CD14-positive monocyte (primary cell): ENCODE measurements around the gene CTDP1. TPM values are rescaled to one million over a fixed set of nuclear protein-coding genes. Genes with fewer than 3 reads are reported as not detected.

Experiments used
- DNase-seq, 3 donors: peaks; one replicate each; pipeline ENCODE4 v3.0.0-alpha.2; 2011 to 2022
- H2AFZ ChIP-seq: 2 replicates; pipeline ENCODE4 v1.6.0; 2012; ENCODE audit warnings: mild to moderate bottlenecking, low read depth, low read length, inconsistent platforms; ENCODE audit not compliant: insufficient read depth, poor library complexity, severe bottlenecking
- H3K27ac ChIP-seq, 2 donors: 1 replicate in 1 of 2; 2 replicates in 1 of 2; pipeline ENCODE4 v1.5.1; 2012 to 2013; ENCODE audit warnings: low read length in 2 of 2, control low read depth in 1 of 2, inconsistent platforms in 1 of 2, low read depth in 1 of 2, mild to moderate bottlenecking in 1 of 2
- H3K27me3 ChIP-seq, 2 donors: one replicate each; pipeline versions ENCODE4 v1.6.0 to v1.6.1; 2011 to 2013; ENCODE audit warnings: low read length in 2 of 2; ENCODE audit not compliant: control insufficient read depth in 2 of 2, insufficient read depth in 2 of 2
- H3K36me3 ChIP-seq, 2 donors: replicated peaks in 1 of 2; 1 replicate in 1 of 2; 2 replicates in 1 of 2; pipeline versions ENCODE4 v1.5.1 to v1.6.1; 2012 to 2013; ENCODE audit warnings: low read length in 2 of 2, control low read depth in 1 of 2, inconsistent platforms in 1 of 2, mild to moderate bottlenecking in 1 of 2; ENCODE audit not compliant: insufficient read depth in 2 of 2, control insufficient read depth in 1 of 2
- H3K4me1 ChIP-seq, 2 donors: 1 replicate in 1 of 2; 2 replicates in 1 of 2; pipeline versions ENCODE4 v1.5.1 to v1.6.1; 2012 to 2013; ENCODE audit warnings: low read length in 2 of 2, control low read depth in 1 of 2, inconsistent platforms in 1 of 2, mild to moderate bottlenecking in 1 of 2, moderate library complexity in 1 of 2; ENCODE audit not compliant: insufficient read depth in 2 of 2, control insufficient read depth in 1 of 2
- H3K4me2 ChIP-seq: replicated peaks from 2 replicates; pipeline ENCODE3; 2012; ENCODE audit warnings: low read length, moderate library complexity, mild to moderate bottlenecking; ENCODE audit not compliant: poor library complexity, severe bottlenecking; ENCODE audit errors: extremely low read depth
- H3K4me3 ChIP-seq, 3 experiments: fragments of 200-600 bp in 1 of 3; sonication (generic) in 1 of 3; replicated peaks in 1 of 3; 1 replicate in 2 of 3; 2 replicates in 1 of 3; pipeline ENCODE4 v1.5.1; 2011 to 2013; ENCODE audit warnings: low read length in 3 of 3, mild to moderate bottlenecking in 3 of 3, control low read depth in 2 of 3, low read depth in 2 of 3, inconsistent platforms in 1 of 3, moderate library complexity in 1 of 3
- H3K79me2 ChIP-seq: 2 replicates; pipeline ENCODE4 v1.6.0; 2012; ENCODE audit warnings: mild to moderate bottlenecking, control low read depth, inconsistent platforms, low read length, moderate library complexity; ENCODE audit not compliant: insufficient read depth
- H3K9ac ChIP-seq: 2 replicates; pipeline ENCODE4 v1.6.0; 2017; ENCODE audit warnings: low read length, mild to moderate bottlenecking; ENCODE audit not compliant: insufficient read depth, poor library complexity, severe bottlenecking
- H3K9me3 ChIP-seq, 2 donors: replicated peaks in 1 of 2; 1 replicate in 1 of 2; 2 replicates in 1 of 2; pipeline versions ENCODE4 v1.5.1 to v1.6.1; 2012 to 2013; ENCODE audit warnings: low read length in 2 of 2, control low read depth in 1 of 2; ENCODE audit not compliant: control insufficient read depth in 1 of 2, insufficient read depth in 1 of 2
- H4K20me1 ChIP-seq: 2 replicates; pipeline ENCODE4 v1.6.0; 2012; ENCODE audit warnings: mild to moderate bottlenecking, low read length, control low read depth, moderate library complexity; ENCODE audit not compliant: insufficient read depth
- H3K27ac Mint-ChIP-seq, 7 donors: one replicate each; pipeline ENCODE4 v1.8.0; 2020; ENCODE audit warnings: mild to moderate bottlenecking in 7 of 7, mixed read lengths in 7 of 7, moderate library complexity in 6 of 7, inconsistent platforms in 2 of 7
- H3K27me3 Mint-ChIP-seq, 3 donors: one replicate each; pipeline ENCODE4 v1.8.0; 2021 to 2022; ENCODE audit warnings: low read depth in 3 of 3, mild to moderate bottlenecking in 3 of 3, mixed read lengths in 3 of 3, moderate library complexity in 3 of 3, inconsistent platforms in 1 of 3
- H3K36me3 Mint-ChIP-seq, 2 donors: one replicate each; pipeline ENCODE4 v1.8.0; 2020; ENCODE audit warnings: mixed read lengths in 2 of 2, inconsistent platforms in 1 of 2, mild to moderate bottlenecking in 1 of 2
- H3K4me1 Mint-ChIP-seq: one replicate; pipeline ENCODE4 v1.8.0; 2020; ENCODE audit warnings: mild to moderate bottlenecking, mixed read lengths
- H3K4me3 Mint-ChIP-seq, 2 donors: one replicate each; pipeline ENCODE4 v1.8.0; 2020; ENCODE audit warnings: mild to moderate bottlenecking in 2 of 2, mixed read lengths in 2 of 2, moderate library complexity in 1 of 2
- H3K9me3 Mint-ChIP-seq, 7 donors: one replicate each; pipeline ENCODE4 v1.8.0; 2020 to 2022; ENCODE audit warnings: mixed read lengths in 7 of 7, mild to moderate bottlenecking in 6 of 7, moderate library complexity in 6 of 7, inconsistent platforms in 2 of 7
- WGBS: methylation state at CpG from one replicate; pipeline ENCODE4 v1.1.5; 2013; ENCODE audit warnings: missing lambda C conversion rate; ENCODE audit not compliant: insufficient coverage; 5-methylcytosine and 5-hydroxymethylcytosine counted together
- intact Hi-C, 2 donors: fragments of 100-400 bp; cut with micrococcal nuclease; formaldehyde crosslinking; loops; one replicate each; pipeline versions ENCODE4 v1.15.0 to v1.15.1; 2023
- polyA plus RNA-seq, 3 donors: library from polyadenylated mRNA; depleted of rRNA in 1 of 3; unstranded in 2 of 3; stranded (reverse) in 1 of 3; fragments of 300-500 nt in 2 of 3; fragments of >200 nt in 1 of 3; fragmentation: Illumina TruSeq in 2 of 3; gene quantifications; 1 replicate in 2 of 3; 2 replicates in 1 of 3; pipeline ENCODE4 v1.2.3, GENCODE V29; 2012 to 2021
- TF ChIP-seq, protein P1 (sequence below): fragments of 200-600 bp; IDR thresholded peaks from one replicate; pipeline ENCODE4 v1.8.0; 2022; ENCODE audit warnings: antibody characterized with exemption, mild to moderate bottlenecking

Gene CTDP1
- polyA plus RNA-seq, 3 donors, result 9.1 to 13.9 (median 9.1) TPM

DNA sequence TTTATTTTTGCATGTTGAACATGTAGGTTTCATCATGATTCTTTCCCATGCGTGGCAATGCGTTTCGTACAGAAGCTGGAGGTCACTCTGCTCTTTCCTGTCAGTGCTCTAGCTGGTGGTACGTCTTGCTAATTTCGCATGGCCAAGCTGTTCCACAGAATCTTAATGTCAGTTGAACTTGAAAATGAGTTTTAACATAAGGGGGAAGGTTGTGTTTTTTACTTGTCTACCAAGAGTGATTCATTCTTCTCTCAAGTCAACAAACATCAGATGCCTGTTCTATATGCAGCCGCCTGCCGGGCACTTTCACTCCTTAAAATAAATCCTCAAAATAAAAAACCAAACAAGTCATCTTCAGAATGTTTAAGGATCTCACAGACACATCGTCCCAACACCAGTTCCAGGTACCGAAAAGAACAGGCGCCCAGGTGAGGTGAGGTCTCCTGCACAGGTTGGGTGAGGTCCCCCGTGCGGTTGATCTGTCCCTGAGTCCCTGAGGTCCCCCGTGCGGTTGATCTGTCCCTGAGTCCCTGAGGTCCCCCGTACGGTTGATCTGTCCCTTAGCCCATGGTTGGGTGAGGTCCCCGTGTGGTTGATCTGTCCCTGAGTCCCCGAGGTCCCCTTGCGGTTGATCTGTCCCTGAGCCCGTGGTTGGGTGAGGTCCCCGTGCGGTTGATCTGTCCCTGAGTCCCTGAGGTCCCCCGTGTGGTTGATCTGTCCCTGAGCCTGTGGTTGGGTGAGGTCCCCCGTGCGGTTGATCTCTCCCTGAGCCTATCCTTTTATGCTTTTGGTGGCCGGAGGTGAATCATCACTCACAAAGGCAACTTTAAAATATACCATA, 61.1 kb downstream of the CTDP1 start:
- TF ChIP-seq, protein P1, sequence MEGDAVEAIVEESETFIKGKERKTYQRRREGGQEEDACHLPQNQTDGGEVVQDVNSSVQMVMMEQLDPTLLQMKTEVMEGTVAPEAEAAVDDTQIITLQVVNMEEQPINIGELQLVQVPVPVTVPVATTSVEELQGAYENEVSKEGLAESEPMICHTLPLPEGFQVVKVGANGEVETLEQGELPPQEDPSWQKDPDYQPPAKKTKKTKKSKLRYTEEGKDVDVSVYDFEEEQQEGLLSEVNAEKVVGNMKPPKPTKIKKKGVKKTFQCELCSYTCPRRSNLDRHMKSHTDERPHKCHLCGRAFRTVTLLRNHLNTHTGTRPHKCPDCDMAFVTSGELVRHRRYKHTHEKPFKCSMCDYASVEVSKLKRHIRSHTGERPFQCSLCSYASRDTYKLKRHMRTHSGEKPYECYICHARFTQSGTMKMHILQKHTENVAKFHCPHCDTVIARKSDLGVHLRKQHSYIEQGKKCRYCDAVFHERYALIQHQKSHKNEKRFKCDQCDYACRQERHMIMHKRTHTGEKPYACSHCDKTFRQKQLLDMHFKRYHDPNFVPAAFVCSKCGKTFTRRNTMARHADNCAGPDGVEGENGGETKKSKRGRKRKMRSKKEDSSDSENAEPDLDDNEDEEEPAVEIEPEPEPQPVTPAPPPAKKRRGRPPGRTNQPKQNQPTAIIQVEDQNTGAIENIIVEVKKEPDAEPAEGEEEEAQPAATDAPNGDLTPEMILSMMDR, result no peak
- no peak overlapping the region for H3K27ac Mint-ChIP-seq
- H3K36me3 Mint-ChIP-seq, result peaks cover 83 to 91% of the 10 kb centered on the region in 2 donors

DNA sequence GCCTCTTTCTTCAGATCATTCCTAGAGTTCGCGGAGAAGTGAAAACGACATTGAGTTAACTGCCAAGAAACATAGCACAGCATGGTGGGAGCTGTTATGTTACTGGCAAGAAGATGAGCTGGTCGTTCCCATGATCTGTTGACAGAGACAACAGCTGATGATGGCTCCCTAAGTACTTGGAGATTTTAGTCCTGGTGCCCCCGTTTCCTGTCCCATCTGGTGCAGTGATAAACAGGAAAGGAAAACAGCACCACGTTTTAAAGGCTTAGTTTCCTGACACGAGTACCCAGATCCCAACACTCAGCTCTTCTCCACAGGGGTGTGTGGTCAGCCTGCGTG, 61.7 kb downstream of the CTDP1 start:
- no peaks in the 10 kb centered on the region for H3K27me3 Mint-ChIP-seq
- H3K9ac ChIP-seq, result no peak overlapping the region
- H3K27me3 ChIP-seq, result no peaks in the 10 kb centered on the region
- TF ChIP-seq, protein P1, result no peak
- peaks cover 64 to 83% (median 73%) of the 10 kb centered on the region in 7 donors for H3K9me3 Mint-ChIP-seq
- no peaks in the 10 kb centered on the region for H3K4me1 ChIP-seq
- no peak overlapping the region for H3K27ac Mint-ChIP-seq
- no peak overlapping the region for H2AFZ ChIP-seq
- H4K20me1 ChIP-seq, result no peaks in the 10 kb centered on the region
- 89% methylated on average over 7 of the region's 8 CpGs for WGBS
- intact Hi-C loops, result no loop called here
- peaks cover 59 to 91% of the 10 kb centered on the region in 2 donors for H3K36me3 ChIP-seq
- H3K79me2 ChIP-seq, result peaks cover 1% of the 10 kb centered on the region
- H3K9me3 ChIP-seq, result peaks cover 79 to 85% of the 10 kb centered on the region in 2 donors
- H3K4me3 Mint-ChIP-seq, result no peak overlapping the region
- no peak overlapping the region for H3K27ac ChIP-seq
- no peak for DNase-seq
- H3K4me3 ChIP-seq, result no peak overlapping the region
- H3K4me1 Mint-ChIP-seq, result no peaks in the 10 kb centered on the region
- no peak overlapping the region for H3K4me2 ChIP-seq
- peaks cover 80 to 87% of the 10 kb centered on the region in 2 donors for H3K36me3 Mint-ChIP-seq

More for the DNA sequence above, 61.1 kb downstream of the CTDP1 start:
- Histone ChIP-seq H3K9me3 (peaks cover 84 to 91% of the 10 kb centered on the region in 2 donors), H3K4me1 (no peaks in the 10 kb centered on the region), H3K27me3 (no peaks in the 10 kb centered on the region), H3K9ac (no peak overlapping the region), H3K27ac (no peak overlapping the region), H3K4me3 (no peak overlapping the region), H2AFZ (no peak overlapping the region), H3K4me2 (no peak overlapping the region), H3K79me2 (no peaks in the 10 kb centered on the region), H4K20me1 (no peaks in the 10 kb centered on the region), H3K36me3 (peaks cover 63 to 93% of the 10 kb centered on the region in 2 donors)
- 94% methylated on average over 17 of the region's 26 CpGs for WGBS
- peaks cover 64 to 86% (median 77%) of the 10 kb centered on the region in 7 donors for H3K9me3 Mint-ChIP-seq
- intact Hi-C loops, result no loop called here
- no peak overlapping the region for H3K4me3 Mint-ChIP-seq
- H3K4me1 Mint-ChIP-seq, result no peaks in the 10 kb centered on the region
- no peaks in the 10 kb centered on the region for H3K27me3 Mint-ChIP-seq
- no peak for DNase-seq
